IMR-90 (cell line): ENCODE data around the gene FAHD1. TPM values are rescaled to one million over a fixed set of nuclear protein-coding genes. Genes with fewer than 3 reads are reported as not detected.

Experiments used
- ATAC-seq: fragments of 200-7000 bp; cut with Tn5 transposase; 2 replicates; pipeline ENCODE4 v1.9.1; 2020; ENCODE audit warnings: low read depth, mild to moderate bottlenecking, moderate library complexity
- BruUV-seq: library from RNA; stranded (reverse); fragments of 400-500 nt; replicated peaks from 2 replicates; lab custom pipeline; 2021; lab: Mats Ljungman, UMichigan
- CTCF ChIA-PET: fragments of 300-600 bp; formaldehyde crosslinking; extraction: SDS; loops from one replicate; lab custom pipeline; 2021; ENCODE audit warnings: antibody characterized with exemption; lab: Yijun Ruan, JAX
- POLR2A ChIA-PET: fragments of 300-600 bp; sonication (Branson Sonifier 250); formaldehyde crosslinking; loops from one replicate; lab custom pipeline; 2022; ENCODE audit warnings: antibody characterized with exemption; ENCODE audit not compliant: unreplicated experiment; lab: Charles Lee
- DNase-seq: peaks from one replicate; pipeline ENCODE4 v3.0.0; 2013
- H2AFZ ChIP-seq: replicated peaks from 2 replicates; pipeline ENCODE3; 2013; ENCODE audit warnings: low read length, mild to moderate bottlenecking; ENCODE audit not compliant: poor library complexity
- H2AK5ac ChIP-seq: 2 replicates; pipeline ENCODE4 v1.6.1; 2013; ENCODE audit warnings: low read depth, low read length, inconsistent platforms
- H2AK9ac ChIP-seq: replicated peaks from 2 replicates; pipeline ENCODE3; 2013; ENCODE audit warnings: mild to moderate bottlenecking, low read depth, low read length, moderate library complexity; ENCODE audit not compliant: poor library complexity
- H2BK120ac ChIP-seq: 2 replicates; pipeline ENCODE4 v1.6.1; 2013; ENCODE audit warnings: low read depth, low read length, inconsistent platforms
- H2BK15ac ChIP-seq: 3 replicates; pipeline ENCODE4 v1.6.1; 2013; ENCODE audit warnings: low read depth, low read length, inconsistent platforms
- H2BK20ac ChIP-seq: 2 replicates; pipeline ENCODE4 v1.6.1; 2013; ENCODE audit warnings: low read depth, mild to moderate bottlenecking, inconsistent platforms, low read length, moderate library complexity
- H2BK5ac ChIP-seq: 2 replicates; pipeline ENCODE4 v1.6.1; 2013; ENCODE audit warnings: mild to moderate bottlenecking, low read depth, low read length, inconsistent platforms; ENCODE audit not compliant: poor library complexity, severe bottlenecking
- H3K14ac ChIP-seq: replicated peaks from 2 replicates; pipeline ENCODE4 v1.6.1; 2013; ENCODE audit warnings: low read depth, low read length, inconsistent platforms
- H3K18ac ChIP-seq: 2 replicates; pipeline ENCODE4 v1.6.1; 2013; ENCODE audit warnings: low read depth, low read length, control low read depth
- H3K23ac ChIP-seq: 2 replicates; pipeline ENCODE4 v1.6.1; 2013; ENCODE audit warnings: low read depth, low read length, inconsistent platforms
- H3K27ac ChIP-seq: 2 replicates; pipeline ENCODE4 v1.5.1; 2013; ENCODE audit warnings: mild to moderate bottlenecking, control low read depth, low read length; ENCODE audit not compliant: insufficient read depth
- H3K27me3 ChIP-seq: 2 replicates; pipeline ENCODE4 v1.6.1; 2013; ENCODE audit warnings: low read length; ENCODE audit not compliant: control insufficient read depth, insufficient read depth
- H3K36me3 ChIP-seq: 2 replicates; pipeline ENCODE4 v1.6.1; 2013; ENCODE audit warnings: low read length, mixed read lengths; ENCODE audit not compliant: control insufficient read depth, insufficient read depth
- H3K4ac ChIP-seq: 2 replicates; pipeline ENCODE4 v1.6.1; 2013; ENCODE audit warnings: low read depth, low read length, inconsistent platforms
- H3K4me1 ChIP-seq: 2 replicates; pipeline ENCODE4 v1.6.1; 2013; ENCODE audit warnings: low read length, mixed read lengths; ENCODE audit not compliant: control insufficient read depth, insufficient read depth
- H3K4me2 ChIP-seq: 2 replicates; pipeline ENCODE4 v1.6.1; 2013; ENCODE audit warnings: low read depth, mild to moderate bottlenecking, control low read depth, low read length, moderate library complexity
- H3K4me3 ChIP-seq: 2 replicates; pipeline ENCODE4 v1.5.1; 2013; ENCODE audit warnings: low read depth, mild to moderate bottlenecking, control low read depth, low read length, moderate library complexity; ENCODE audit not compliant: insufficient read depth
- H3K56ac ChIP-seq: 2 replicates; pipeline ENCODE4 v1.6.1; 2013; ENCODE audit warnings: low read length, inconsistent platforms; ENCODE audit not compliant: insufficient read depth; ENCODE audit errors: extremely low read depth
- H3K79me1 ChIP-seq, 2 experiments: 2 replicates each; pipeline ENCODE4 v1.6.1; 2013; ENCODE audit warnings: low read length in 2 of 2, inconsistent platforms in 1 of 2, low read depth in 1 of 2
- H3K9ac ChIP-seq: 2 replicates; pipeline ENCODE4 v1.6.1; 2013; ENCODE audit warnings: low read depth, low read length, control low read depth
- H3K9me1 ChIP-seq: 2 replicates; pipeline ENCODE4 v1.6.1; 2013; ENCODE audit warnings: low read length, inconsistent platforms; ENCODE audit not compliant: insufficient read depth
- H3K9me3 ChIP-seq: 2 replicates; pipeline ENCODE4 v1.6.1; 2013; ENCODE audit warnings: low read length; ENCODE audit not compliant: control insufficient read depth, insufficient read depth
- H4K20me1 ChIP-seq: 2 replicates; pipeline ENCODE4 v1.6.1; 2013; ENCODE audit warnings: low read length, inconsistent platforms; ENCODE audit not compliant: insufficient read depth
- H4K5ac ChIP-seq: 2 replicates; pipeline ENCODE4 v1.6.1; 2013; ENCODE audit warnings: mild to moderate bottlenecking, low read depth, low read length, control low read depth
- H4K8ac ChIP-seq, 2 experiments: 2 replicates each; pipeline ENCODE4 v1.6.1; 2013; ENCODE audit warnings: low read depth in 2 of 2, low read length in 2 of 2, control low read depth in 1 of 2, inconsistent platforms in 1 of 2
- H4K91ac ChIP-seq: 2 replicates; pipeline ENCODE4 v1.6.1; 2013; ENCODE audit warnings: low read depth, low read length, inconsistent platforms; ENCODE audit not compliant: insufficient read depth
- BHLHE40 ChIP-seq: fragments of 150-350 bp; IDR thresholded peaks from 2 replicates; pipeline ENCODE4 v1.6.1; 2016; ENCODE audit warnings: mild to moderate bottlenecking, low read depth, low read length
- CEBPB ChIP-seq: IDR thresholded peaks from 2 replicates; pipeline ENCODE4 v1.6.1; 2012; ENCODE audit warnings: low read depth, low read length, improper control_type of control experiment
- FOS ChIP-seq: fragments of 150-350 bp; IDR thresholded peaks from 2 replicates; pipeline ENCODE4 v1.6.1; 2016; ENCODE audit warnings: low read depth, low read length
- RCOR1 ChIP-seq: IDR thresholded peaks from 2 replicates; pipeline ENCODE4 v1.6.1; 2012; ENCODE audit warnings: mild to moderate bottlenecking, low read length, improper control_type of control experiment; ENCODE audit not compliant: insufficient replicate concordance
- USF2 ChIP-seq: fragments of 150-350 bp; IDR thresholded peaks from 2 replicates; pipeline ENCODE4 v1.6.1; 2017; ENCODE audit warnings: mild to moderate bottlenecking, antibody characterized with exemption, low read length, low read depth
- WGBS, 2 experiments: methylation state at CpG; one replicate each; pipeline versions ENCODE4 v1.1.5 to v1.1.7; 2013; ENCODE audit warnings: missing lambda C conversion rate in 2 of 2; ENCODE audit not compliant: insufficient read length in 1 of 2; ENCODE audit errors: extremely low coverage in 2 of 2; 5-methylcytosine and 5-hydroxymethylcytosine counted together
- dilution Hi-C: fragments of 300-500 bp; cut with HindIII; formaldehyde crosslinking; loops from one replicate; pipeline ENCODE4 v1.14.3; 2018; ENCODE audit warnings: low sequenced_read_pairs; ENCODE audit not compliant: unreplicated experiment
- in situ Hi-C: fragments of 300-500 bp; cut with MboI; formaldehyde crosslinking; loops from 3 replicates; pipeline ENCODE4 v1.14.3; 2019; ENCODE audit warnings: low sequenced_read_pairs, inconsistent platforms, mixed read lengths
- intact Hi-C: fragments of 100-400 bp; cut with micrococcal nuclease; formaldehyde crosslinking; loops from 2 replicates; pipeline ENCODE4 v1.10.0; 2022
- polyA plus RNA-seq, 3 experiments: library from polyadenylated mRNA; depleted of rRNA; stranded (reverse); fragments of >200 nt; gene quantifications; 2 replicates each; pipeline ENCODE4 v1.2.3, GENCODE V29; 2012; ENCODE audit warnings: low replicate concordance in 1 of 3
- total RNA-seq: library from RNA; depleted of rRNA; stranded (reverse); fragments of >200 nt; gene quantifications from 2 replicates; pipeline ENCODE4 v1.2.3, GENCODE V29; 2012

The FAHD1 gene
- total and polyA plus RNA-seq, 2 of the 4 experiments (the other 2 are of a cell fraction) = 65.3 to 85.9 TPM

GRCh38 chr16:1870365-1871082 is 43.5 kb downstream of the FAHD1 start:
- no peak overlapping the region for H3K56ac ChIP-seq
- intact Hi-C loops (no loop called here), in situ Hi-C loops (no loop called here), dilution Hi-C loops (no loop called here)
- H3K79me1 ChIP-seq = no peaks in the 10 kb centered on the region
- no peak overlapping the region for H3K14ac ChIP-seq
- H4K91ac ChIP-seq = no peak overlapping the region
- peak overlapping the region; percentile 24 for H2BK5ac ChIP-seq
- H2AK5ac ChIP-seq = no peak overlapping the region
- 0 out of 2 replicates have a peak overlapping the region, but pooled peaks have one; percentile 13 for H3K23ac ChIP-seq
- H2AK9ac ChIP-seq = no peak overlapping the region
- H4K20me1 ChIP-seq = 0 out of 2 replicates have a peak, but pooled peaks cover 4% of the 10 kb centered on the region
- ATAC-seq (peak; percentile 76), DNase-seq (peak; percentile 79)
- no peak overlapping the region for H2AFZ ChIP-seq
- no peak overlapping the region for H4K8ac ChIP-seq
- peak; percentile 26 for TF ChIP-seq RCOR1
- 0 out of 2 replicates have a peak, but pooled peaks have one; percentile 17 for TF ChIP-seq CEBPB
- no peak for TF ChIP-seq USF2
- peak; percentile 86 for TF ChIP-seq FOS
- peak; percentile 85 for TF ChIP-seq BHLHE40
- no peaks in the 10 kb centered on the region for H3K9me3 ChIP-seq
- H3K27me3 ChIP-seq = peaks cover 13% of the 10 kb centered on the region
- H3K4me2 ChIP-seq = peak overlapping the region; percentile 4; the same call in 1 of the 2 replicates
- no peak overlapping the region for H4K5ac ChIP-seq
- BruUV-seq = no TSS peak
- no peak overlapping the region for H3K9ac ChIP-seq
- H3K4me1 ChIP-seq = peaks cover 2% of the 10 kb centered on the region; the same call in 1 of the 2 replicates
- H3K36me3 ChIP-seq = no peaks in the 10 kb centered on the region
- ChIA-PET CTCF (no interaction called here), POLR2A (no interaction called here)
- 39% methylated on average over 3 of the region's 9 CpGs; no CpG with 5 or more reads in 1 of the 2 experiments for WGBS, 2 experiments
- no peak overlapping the region for H2BK20ac ChIP-seq
- no peaks in the 10 kb centered on the region for H3K9me1 ChIP-seq
- no peak overlapping the region for H3K4ac ChIP-seq
- no peak overlapping the region for H3K4me3 ChIP-seq
- no peak overlapping the region for H2BK120ac ChIP-seq
- no peak overlapping the region for H3K27ac ChIP-seq
- no peak overlapping the region for H2BK15ac ChIP-seq
- H3K18ac ChIP-seq = no peak overlapping the region
